ENCODE data around the gene CSH1.
A peak's percentile ranks its signal among the peaks of the same experiment; 100 is the strongest.
"Not testable (repeated sequence)": the region's sequence is repeated elsewhere in the genome, so short reads cannot be mapped to it uniquely, and the experiment has no call there.

Gene CSH1

DNA sequence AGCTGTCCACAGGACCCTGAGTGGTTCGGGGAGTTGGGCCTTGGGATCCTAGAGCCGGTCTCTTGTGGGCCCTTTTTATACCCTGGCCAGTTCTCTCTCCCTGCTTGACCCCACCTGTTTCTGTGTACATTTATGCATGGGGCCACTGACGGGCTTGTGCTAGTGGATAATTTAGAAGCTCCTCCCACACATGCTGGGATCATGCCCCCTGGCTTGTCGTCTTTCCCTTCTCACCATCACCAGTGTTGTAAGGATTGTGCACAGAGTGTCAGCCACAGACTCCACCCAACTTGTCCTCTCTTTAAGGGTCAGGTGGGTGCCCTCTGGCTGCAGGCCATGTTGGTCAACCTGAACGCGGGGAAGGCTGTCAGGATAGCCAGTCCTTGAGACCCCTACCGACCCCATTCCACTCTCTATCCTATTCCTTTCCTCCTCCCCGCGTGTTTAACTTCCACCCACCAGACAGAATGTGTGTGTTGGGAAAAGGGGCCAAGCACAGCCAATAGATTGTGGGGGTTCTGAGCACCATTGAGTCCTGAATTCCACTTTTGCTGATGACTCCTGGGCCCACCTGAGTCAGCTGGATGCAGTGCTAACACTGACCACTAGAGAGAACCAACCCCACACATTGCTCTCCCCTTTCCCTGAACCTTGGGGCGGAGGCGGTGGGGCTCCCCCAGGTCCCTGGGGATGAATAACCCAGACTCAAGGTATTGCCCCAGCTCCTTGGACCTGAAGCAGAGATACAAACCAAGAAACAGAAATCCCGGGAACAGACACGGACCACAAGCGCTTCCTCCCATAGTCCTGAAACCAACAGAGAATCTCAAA is at the start of gene CSH1:
Gene CSH1 (minus strand): TSS at position 51 of the 831 bp plus-strand sequence. CDS start 63 bp downstream, outside the sequence.
- not testable (repeated sequence) for DNase-seq

DNA sequence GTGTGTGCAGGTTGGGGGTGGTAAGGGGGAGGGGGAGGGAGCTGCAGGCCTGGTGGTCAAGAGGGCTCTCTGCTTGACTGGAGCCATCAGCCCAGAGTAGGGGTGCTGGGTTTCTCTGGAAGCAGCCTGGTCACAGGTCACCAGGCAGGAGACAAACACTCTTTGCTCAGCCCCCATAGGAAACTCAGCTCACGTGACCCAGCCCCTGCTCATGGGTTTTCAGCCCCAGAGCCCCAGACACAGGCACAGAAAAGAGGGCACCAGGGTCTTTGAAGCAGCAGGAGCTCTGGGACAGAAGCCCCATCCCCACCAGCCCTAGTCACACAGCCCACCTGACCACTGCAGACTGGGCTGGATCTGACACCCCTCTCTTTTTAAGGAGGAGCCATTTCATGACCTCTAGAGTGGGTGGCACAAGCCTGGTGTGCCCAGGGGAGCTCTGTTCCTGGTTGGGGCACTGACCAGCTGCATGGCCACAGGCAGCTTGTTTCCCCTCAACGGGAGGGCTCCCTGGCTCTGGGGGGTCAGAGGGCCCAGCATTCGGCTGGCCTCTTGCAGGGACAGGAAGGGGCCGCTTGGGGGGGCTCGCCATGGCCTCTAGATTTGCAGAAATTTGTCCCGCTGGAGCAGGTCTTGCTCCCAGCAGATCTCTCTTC is 49.5 kb upstream of the CSH1 start:
- DNase-seq: no peak

DNA sequence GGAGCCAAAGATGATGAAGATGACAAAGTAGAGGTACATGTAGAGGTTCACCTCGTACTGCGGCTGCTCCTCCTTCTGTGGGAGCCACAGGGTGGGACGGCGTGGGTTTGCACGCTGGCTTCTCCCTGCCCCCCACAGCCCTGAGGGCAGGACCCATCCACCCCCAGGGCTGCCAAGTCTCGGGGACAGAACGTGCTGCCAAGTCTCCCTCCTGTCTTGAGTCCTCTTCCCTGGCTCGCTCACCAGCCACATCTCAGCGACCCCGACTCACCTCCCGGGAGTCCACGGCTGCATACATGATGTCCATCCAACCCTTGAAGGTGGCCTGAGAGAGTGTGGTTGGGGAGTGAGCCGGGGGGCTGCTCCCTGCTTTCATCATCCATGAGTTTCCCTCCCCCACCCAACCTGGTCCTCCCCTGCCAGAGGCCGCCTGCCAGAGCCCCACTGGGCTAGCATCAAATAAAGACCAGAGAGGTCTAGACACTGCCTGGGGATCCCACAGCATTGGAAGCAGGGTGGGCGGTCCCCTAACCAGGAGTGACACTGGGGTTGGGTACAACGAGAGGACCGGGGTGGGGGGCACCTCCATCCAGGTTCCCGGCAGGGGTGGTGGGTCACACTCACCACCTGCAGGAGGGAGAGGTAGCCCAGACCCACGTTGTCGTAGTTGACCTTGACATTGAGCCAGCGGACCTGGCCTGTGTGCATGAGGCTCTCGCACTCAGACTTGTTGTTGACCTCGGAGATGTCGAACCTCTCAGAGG is 48.5 kb upstream of the CSH1 start:
- no peak for DNase-seq

DNA sequence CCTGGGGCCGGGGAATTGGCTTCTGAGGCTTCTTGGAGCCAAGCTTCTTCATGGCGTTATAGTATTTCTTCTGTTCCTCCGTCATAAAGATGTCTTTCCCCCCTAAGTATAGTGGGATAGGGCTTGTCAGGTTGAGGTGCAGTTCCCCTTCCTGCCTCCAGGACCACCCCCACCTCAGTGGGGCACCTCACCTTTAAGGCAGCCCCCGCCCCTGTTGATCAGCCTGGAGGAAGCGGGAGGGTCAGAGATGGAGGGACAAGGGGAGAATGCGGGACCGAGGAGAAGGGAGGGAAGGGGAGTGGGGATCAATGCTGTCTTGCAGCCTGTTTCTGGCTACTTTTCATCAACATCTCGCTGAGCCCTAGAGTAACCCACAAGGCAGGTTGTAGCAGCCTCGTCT is 47.4 kb upstream of the CSH1 start:
- no peak for DNase-seq

DNA sequence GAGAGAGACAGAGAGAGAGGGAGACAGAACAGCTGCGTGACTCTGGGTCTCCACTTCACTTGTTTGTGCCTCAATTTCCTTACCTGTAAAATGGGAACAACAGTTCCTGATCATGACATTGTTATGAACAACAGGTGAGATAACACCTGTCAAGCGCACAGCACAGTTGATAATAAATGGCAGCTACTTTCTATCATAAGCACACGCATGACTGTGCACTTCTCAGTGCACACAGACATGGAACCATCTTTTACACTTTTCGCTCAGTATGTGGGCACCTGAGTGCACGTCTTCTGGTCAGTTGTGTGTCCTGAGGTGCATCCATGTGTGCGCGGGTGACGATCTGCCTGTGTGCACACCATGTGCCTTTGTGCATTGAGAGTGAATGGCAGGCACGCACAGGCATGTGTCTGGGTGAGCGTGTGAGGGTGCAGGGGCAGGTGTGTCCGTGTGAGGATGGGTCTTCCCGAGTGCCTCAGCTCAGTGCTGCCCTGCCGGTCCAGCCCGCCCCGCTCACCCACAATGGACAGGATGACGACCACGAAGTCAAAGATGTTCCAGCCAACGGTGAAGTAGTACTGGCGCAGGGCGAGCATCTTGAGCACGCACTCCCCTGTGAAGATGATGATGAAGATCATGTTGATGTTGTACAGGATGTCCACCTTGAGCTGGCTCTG is 46.1 kb upstream of the CSH1 start:
- no peak for DNase-seq

DNA sequence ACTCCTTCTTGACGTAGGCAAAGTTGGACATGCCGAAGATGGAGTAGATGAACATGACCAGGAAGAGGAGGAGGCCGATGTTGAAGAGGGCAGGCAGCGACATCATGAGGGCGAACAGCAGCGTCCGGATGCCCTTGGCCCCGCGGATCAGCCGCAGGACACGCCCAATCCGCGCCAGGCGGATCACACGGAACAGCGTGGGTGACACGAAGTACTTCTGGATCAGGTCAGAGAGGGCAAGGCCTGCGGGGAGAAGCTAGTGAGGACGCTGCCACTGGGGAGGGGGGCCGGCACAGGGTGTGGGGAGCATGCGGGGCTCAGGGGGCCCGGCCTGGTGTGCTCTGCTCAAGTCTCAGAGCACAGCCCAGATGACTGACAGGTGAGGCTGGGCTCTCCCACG is 45.4 kb upstream of the CSH1 start:
- DNase-seq: no peak

DNA sequence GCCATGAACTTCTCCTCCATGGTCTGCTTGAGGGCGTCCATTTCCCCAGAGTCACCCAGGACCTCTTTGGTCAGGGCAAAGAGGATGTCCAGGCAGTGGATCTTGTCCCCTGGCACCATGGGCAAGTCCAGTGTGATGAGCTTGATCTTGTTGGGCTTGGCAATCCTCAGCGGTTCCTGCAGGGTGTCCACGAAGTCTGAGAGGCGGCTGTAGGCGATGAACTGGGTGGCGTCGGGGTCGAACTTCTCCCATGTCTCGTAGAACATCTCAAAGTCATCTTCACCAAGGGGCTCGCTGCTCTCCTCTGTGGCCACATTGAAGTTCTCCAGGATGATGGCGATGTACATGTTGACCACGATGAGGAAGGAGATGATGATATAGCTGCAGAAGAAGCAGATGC is 44.8 kb upstream of the CSH1 start:
- DNase-seq: no peak

DNA sequence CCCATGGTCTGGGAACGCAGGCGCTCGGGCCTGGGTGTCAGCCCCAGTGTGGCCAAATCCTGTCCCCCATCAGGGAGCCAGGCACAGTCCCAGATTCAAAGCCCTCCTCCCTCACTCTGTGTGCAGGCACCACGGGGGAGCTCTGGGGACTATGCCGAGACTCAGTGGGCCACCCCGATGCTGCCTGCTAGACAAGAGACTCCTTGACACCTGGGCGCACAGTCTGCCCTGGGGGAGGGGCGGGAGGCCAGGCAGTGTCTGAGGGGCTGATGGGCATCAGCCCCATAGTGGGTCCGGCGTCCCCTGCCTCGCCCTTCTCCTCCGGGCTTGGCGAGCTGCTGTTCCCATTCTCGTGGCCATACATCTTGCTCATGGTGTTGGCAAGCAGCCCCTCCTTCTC is 44.2 kb upstream of the CSH1 start:
- no peak for DNase-seq

DNA sequence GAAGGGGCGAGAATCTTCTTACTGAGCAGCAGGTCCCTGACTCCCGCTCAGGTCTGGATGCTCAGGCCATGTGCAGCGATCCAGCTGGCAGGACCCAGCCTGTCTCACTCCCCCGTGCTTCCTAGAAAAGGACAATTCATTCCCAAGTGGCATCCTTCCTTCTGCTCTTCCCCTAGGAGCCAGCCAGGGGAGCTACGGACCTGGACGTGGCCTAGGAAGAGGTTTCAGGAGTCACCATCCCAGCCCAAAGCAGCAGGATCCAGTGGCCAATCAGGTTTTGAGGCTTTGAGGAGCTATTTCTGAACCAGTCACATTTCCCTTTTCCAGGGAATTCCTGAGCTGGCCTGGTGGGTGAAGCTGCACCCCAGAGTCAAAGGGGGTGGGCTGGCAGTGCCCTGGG is 43.5 kb upstream of the CSH1 start:
- no peak for DNase-seq

DNA sequence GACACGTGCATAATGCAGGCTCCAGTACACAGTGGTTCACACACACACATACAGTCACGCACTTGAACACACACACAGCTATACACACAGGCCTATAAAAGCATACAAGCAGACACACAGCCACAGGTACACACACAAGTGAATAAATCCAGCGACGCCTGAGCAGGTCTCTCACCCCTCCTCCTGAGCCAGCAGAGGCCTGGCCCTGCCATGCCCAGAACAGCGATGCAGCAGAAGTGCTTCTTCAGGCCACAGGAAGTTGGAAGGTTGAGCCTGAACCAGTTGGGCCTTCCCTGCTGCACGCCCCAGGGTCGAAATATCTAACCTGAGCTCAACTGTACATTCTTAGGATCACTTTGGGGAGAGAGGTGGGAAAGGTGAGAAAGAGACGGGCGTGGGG is 43.0 kb upstream of the CSH1 start:
- DNase-seq: no peak

DNA sequence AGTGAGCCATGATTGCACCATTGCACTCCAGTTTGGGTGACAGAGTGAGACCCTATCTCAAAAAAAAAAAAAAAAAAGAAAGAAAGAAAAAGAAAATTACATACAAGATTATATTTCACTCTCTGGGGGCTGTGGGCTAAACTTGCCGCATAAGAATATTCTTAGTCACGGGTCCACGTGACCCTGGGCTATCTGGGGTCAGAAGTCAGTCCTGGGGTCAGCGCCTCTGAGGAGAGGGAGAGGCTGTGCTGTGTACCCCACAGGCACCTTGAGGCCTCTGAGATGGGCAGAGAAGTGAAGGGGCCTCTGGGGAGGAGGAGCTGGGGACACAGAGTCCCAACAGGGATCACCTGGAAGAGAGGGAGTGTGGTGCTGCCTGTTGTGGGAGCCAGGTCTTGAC is 41.5 kb upstream of the CSH1 start:
- no peak for DNase-seq

DNA sequence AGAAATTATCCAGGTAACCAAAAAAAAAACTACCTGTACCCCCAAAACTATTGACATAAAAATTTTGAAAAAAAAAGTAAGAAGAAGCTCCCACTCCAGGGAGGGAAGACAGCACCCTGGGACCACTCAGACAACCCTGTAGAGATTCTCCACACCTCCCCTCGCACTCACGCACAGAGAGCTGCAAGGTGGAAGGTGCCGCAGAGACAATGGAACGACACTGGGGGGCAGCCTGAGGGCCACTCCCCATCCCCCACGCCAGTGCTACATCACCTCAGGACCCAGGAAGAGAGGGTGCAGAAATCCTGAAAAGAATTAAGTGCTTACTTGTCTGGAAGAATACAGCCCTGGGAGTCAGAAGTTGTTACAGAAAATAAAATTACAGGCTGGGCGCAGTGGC is 40.9 kb upstream of the CSH1 start:
- DNase-seq: no peak

DNA sequence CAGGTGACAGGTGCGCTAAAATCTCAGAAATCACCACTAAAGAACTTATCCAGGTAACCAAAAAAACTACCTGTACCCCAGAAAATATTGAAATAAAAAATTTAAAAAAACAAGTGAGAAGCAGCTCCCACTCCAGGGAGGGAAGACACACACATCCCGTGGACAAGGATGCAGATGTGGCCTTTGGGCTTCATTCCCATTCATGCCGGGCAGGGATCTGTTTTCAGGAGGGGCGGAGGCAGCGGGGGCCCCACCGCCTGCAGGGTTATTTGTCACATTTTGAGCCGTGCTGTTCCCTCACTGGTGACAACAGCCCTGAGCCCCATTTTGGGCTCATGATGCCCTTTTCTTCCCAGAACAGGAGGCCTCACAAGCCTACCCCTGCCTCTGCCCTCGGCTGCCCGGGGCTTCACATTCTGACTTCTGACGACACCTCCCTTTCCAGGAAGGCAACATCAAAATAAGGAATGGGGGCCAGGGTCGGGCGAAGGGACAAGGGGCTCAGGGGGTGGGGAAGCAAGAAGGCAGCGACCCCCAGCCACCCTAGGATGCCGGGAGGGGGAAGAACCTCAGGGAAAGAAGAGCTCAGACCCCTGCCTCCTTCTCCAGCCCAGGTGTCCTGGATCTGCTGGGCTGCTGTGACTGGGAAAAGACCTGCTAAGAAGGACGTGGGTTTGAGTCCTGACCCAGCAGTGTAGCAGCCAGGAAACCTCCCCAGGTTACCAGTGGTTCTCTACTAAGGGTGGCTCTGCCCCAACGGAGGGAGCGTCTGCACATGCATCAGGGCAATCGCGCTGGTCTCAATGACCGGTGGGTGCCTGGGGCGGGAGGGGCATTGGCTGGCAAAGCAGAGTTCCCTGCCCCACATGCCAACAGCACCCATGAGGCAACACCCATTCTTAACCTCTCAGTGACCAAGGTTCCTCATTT is 38.1 kb upstream of the CSH1 start:
- DNase-seq: no peak

DNA sequence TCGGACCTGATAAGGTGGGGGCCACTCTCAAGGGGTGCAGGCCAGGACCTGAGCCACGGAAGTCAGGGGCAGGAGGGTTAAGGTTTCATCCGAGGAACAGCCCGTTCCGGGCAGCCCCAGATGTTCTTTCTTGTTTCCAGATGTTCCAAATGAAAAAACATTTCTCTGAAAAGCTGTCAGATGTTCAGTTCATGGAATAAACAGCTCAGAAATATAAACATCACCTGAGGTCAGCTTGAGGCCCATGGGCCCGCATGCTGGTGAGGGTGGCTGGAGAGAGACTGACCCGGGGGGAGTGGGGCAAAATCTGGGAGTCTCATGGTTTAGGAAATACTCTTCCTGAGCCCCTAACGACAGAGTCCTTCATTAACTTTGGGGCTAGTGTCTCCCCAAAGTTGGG is 37.2 kb upstream of the CSH1 start:
- DNase-seq: no peak

DNA sequence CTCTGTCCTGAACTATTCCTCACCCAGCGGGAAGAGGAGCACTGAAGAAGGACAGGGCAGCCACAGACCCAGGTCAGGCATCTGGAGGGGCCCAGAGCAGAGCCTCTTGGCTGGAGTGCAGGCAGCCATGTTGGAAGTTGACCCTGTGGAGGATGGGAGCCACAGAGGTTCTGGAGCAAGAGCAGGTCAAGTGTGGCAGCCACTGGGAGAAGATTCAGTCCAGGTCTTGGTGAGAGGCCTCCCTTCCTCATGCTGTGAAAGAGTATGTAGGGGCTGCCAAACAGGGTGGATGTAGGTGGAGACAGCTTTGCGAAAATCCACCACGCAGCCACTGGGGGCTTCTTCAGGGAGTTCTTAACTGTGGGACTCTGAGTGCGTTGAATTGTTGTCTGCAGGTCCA is 36.3 kb upstream of the CSH1 start:
- no peak for DNase-seq

DNA sequence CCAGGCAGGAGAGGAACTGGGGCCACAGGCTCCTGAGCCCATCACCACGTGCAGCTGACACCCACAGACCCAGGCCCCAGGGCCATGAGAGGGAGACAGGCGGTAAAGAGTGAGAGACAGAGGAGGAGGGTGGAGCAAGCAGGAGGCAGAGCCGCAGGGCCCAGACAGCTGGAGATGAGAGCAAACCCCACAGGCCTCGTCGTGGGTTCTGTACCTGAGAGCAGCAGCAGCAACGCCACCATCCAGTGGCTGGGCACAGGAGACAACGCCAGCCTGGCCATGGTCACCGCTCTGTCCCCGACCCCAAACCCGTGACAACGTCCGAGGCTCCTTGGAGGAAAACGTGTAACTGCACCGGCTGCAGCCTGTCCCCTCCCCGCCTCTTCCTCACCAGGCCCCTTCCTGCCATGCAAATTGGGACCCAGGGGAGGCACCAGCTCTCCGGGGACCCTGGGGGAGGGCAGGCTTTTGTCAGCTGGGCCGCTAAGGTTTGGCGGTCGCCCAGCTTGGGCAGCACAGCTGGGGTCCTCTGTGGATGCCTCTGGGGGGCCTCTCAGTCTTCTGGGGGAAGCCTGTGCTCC is 35.7 kb upstream of the CSH1 start, which contains the start of gene CD79B:
Gene CD79B (minus strand): TSS at position 351 of the 581 bp plus-strand sequence. CDS start 70 bp downstream, at position 281.
- peak; percentile 24 for DNase-seq

DNA sequence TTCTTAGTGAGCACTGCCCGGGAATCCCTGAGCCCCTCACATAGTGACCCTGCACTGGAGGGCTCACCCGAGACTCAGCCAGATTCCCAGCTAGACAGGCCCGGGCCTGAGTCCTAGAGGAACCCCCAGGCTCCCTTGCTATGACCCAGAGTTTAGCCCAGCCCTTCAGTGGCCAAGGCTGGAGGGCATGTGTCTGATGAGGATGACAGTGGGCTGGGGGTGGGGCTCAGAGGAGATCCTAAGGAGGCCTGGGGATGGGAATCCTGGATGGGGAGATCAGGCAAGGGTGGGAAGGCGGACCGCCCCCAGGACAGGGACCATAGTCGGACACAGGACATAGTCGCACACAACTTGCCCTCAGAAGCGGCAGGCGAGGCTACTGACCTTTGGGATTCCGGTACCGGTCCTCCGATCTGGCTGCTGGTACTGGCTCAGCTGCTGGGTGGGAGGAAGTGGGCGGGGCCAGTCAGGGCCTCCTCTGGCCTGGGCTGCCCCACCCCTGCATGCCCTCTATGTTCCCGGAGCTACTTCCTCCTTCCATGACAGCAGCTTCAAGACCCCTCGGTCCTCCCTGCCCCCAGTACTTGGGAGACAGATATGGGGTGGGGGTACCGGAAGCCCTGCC is 34.7 kb upstream of the CSH1 start:
- peak; percentile 70 for DNase-seq

DNA sequence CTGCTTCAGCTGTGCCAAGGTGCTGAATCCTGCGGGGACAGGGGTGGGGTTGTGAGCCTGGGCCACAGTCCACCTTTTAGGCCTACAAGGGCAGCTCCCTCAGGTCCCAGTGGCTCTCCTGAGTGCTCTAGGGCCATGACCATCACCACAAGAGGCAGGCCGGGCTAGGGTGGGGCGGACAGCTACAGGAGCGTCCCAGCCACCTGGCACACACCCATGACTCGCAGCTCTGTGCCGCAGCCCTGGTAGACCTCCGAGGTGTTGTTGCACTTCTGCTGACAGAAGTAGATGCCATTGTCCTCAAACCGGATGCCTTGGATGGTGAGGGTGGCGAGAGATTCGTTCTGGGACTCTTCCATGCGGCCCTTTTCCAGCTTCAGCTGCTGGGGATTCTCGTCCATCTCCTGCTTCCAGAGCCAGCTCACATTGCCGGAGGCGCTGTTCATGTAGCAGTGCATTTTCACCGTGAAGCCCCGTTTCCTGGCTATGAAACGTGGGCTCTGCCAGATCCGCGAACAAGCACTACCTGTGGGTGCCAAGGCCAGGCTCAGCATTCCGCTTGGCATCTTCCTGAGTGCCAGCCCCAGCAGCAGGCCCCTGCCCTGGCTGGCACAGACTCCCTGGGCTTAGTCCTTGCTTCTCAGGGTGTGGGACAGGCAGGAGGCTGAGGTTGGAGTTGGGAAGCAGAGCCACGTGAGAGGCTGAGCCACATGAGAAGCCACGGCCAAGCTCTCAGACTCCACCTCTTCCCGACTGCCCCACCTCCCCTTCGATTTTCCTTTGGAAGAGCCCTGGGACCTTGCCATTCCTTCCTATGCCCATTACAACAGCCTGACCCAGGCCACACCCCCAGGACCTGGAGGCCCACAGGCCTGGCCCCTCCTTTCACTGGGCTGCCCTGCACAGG is 33.7 kb upstream of the CSH1 start:
- DNase-seq: no peak

DNA sequence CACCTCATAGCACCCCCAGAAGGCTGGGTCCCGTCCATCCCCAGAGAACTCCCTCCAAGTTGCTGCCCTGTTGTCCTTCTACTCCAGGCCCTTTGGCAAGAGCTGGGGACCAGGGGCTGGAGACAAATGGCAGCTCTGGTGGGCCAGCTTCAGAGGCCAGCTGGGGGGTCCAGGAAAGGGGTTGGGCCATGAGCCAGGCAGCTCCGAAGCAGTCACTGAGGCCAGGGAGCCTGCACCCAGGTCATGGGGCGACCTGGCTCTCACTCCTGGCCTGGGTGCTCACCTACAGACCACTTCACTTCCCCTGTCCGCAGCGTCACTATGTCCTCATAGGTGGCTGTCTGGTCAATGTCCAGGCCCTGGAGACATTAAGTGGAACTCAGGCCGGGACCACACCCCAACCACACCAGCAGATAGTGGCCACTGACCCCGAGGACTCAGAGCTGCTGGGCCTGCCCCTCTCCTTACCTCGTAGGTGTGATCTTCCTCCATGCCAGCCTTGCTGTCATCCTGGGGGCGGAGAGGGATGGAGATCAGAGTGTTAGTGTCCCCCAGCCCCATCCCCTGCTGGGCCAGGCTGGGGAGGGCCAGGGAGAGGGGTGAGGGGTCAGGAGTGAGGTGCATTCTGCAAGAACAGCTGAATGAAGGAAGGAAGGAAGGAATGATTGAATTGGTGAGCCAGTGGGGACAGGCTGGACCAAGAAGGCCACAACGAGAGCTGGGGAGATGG is 32.8 kb upstream of the CSH1 start:
- no peak for DNase-seq
